ENCODE measurements around the gene AFF3.

Gene AFF3

GRCh38 chr2:99942561-99943347, 199.6 kb downstream of the AFF3 start:
- CTCF ChIA-PET: interaction anchor here (0.7 kb wide), 1 partner anchor 320 kb away, joined by 9 read pairs; no protein-coding TSS in a partner anchor
- POLR2A ChIA-PET: no interaction called here
- TF ChIP-seq LEF1 (IDR thresholded peaks at IDR 0.05; ENCODE audit: borderline replicate concordance) (no peak), BHLHE40 (IDR thresholded peaks at IDR 0.05; ENCODE audit: borderline replicate concordance) (no peak), ZNF384 (IDR thresholded peaks at IDR 0.05) (no peak), TARDBP (IDR thresholded peaks at IDR 0.05) (no peak), HDGF (IDR thresholded peaks at IDR 0.05; ENCODE audit: borderline replicate concordance) (no peak), ELF4 (IDR thresholded peaks at IDR 0.05) (no peak), L3MBTL2 (conservative IDR thresholded peaks at IDR 0.05) (no peak), SUZ12 (IDR thresholded peaks at IDR 0.05) (no peak)
- no peak for DNase-seq (ENCODE audit: extremely low spot score)

GRCh38 chr2:99940963-99941362, 201.4 kb downstream of the AFF3 start:
- no peak for DNase-seq (ENCODE audit: extremely low spot score)
- ChIA-PET CTCF (no interaction called here), POLR2A (no interaction called here)
- TF ChIP-seq CTBP1 (IDR thresholded peaks at IDR 0.05; ENCODE audit: borderline replicate concordance): no peak
- TF ChIP-seq TARDBP (IDR thresholded peaks at IDR 0.05): no peak
- TF ChIP-seq ARNT (IDR thresholded peaks at IDR 0.05): no peak
- no peak for TF ChIP-seq FOXA1 (IDR thresholded peaks at IDR 0.05)
- TF ChIP-seq PKNOX1 (IDR thresholded peaks at IDR 0.05): no peak
- no peak for TF ChIP-seq NFRKB (IDR thresholded peaks at IDR 0.05)
- TF ChIP-seq FOXM1 (IDR thresholded peaks at IDR 0.05; ENCODE audit: borderline replicate concordance): no peak
- TF ChIP-seq SUZ12 (IDR thresholded peaks at IDR 0.05): no peak
- no peak for TF ChIP-seq L3MBTL2 (conservative IDR thresholded peaks at IDR 0.05)
- TF ChIP-seq BHLHE40 (IDR thresholded peaks at IDR 0.05; ENCODE audit: borderline replicate concordance): no peak
- no peak for TF ChIP-seq ELF4 (IDR thresholded peaks at IDR 0.05)
- no peak for TF ChIP-seq HDGF (IDR thresholded peaks at IDR 0.05; ENCODE audit: borderline replicate concordance)
- no peak for TF ChIP-seq SP1 (IDR thresholded peaks at IDR 0.05)
- no peak for TF ChIP-seq FOXK2 (IDR thresholded peaks at IDR 0.05)
- TF ChIP-seq ZNF384 (IDR thresholded peaks at IDR 0.05): no peak
- no peak for TF ChIP-seq LEF1 (IDR thresholded peaks at IDR 0.05; ENCODE audit: borderline replicate concordance)

GRCh38 chr2:99939135-99939534, 203.3 kb downstream of the AFF3 start:
- DNase-seq (ENCODE audit: extremely low spot score): no peak
- TF ChIP-seq FOXK2 (IDR thresholded peaks at IDR 0.05) (no peak), NFRKB (IDR thresholded peaks at IDR 0.05) (no peak), ARNT (IDR thresholded peaks at IDR 0.05) (no peak), CTBP1 (IDR thresholded peaks at IDR 0.05; ENCODE audit: borderline replicate concordance) (no peak), PKNOX1 (IDR thresholded peaks at IDR 0.05) (no peak), LEF1 (IDR thresholded peaks at IDR 0.05; ENCODE audit: borderline replicate concordance) (no peak), SUZ12 (IDR thresholded peaks at IDR 0.05) (no peak), ELF4 (IDR thresholded peaks at IDR 0.05) (no peak), TARDBP (IDR thresholded peaks at IDR 0.05) (no peak), L3MBTL2 (conservative IDR thresholded peaks at IDR 0.05) (no peak), FOXM1 (IDR thresholded peaks at IDR 0.05; ENCODE audit: borderline replicate concordance) (no peak), BHLHE40 (IDR thresholded peaks at IDR 0.05; ENCODE audit: borderline replicate concordance) (no peak), HDGF (IDR thresholded peaks at IDR 0.05; ENCODE audit: borderline replicate concordance) (no peak), SP1 (IDR thresholded peaks at IDR 0.05) (no peak), FOXA1 (IDR thresholded peaks at IDR 0.05) (no peak), ZNF384 (IDR thresholded peaks at IDR 0.05) (no peak)
- POLR2A ChIA-PET: no interaction called here

GRCh38 chr2:99938250-99938649, 204.1 kb downstream of the AFF3 start:
- DNase-seq (ENCODE audit: extremely low spot score): no peak
- no peak for TF ChIP-seq PKNOX1 (IDR thresholded peaks at IDR 0.05)
- no peak for TF ChIP-seq CTBP1 (IDR thresholded peaks at IDR 0.05; ENCODE audit: borderline replicate concordance)
- TF ChIP-seq HDGF (IDR thresholded peaks at IDR 0.05; ENCODE audit: borderline replicate concordance): no peak
- no peak for TF ChIP-seq TARDBP (IDR thresholded peaks at IDR 0.05)
- no peak for TF ChIP-seq NFRKB (IDR thresholded peaks at IDR 0.05)
- TF ChIP-seq FOXA1 (IDR thresholded peaks at IDR 0.05): no peak
- no peak for TF ChIP-seq FOXK2 (IDR thresholded peaks at IDR 0.05)
- no peak for TF ChIP-seq ARNT (IDR thresholded peaks at IDR 0.05)
- TF ChIP-seq L3MBTL2 (conservative IDR thresholded peaks at IDR 0.05): no peak
- no peak for TF ChIP-seq FOXM1 (IDR thresholded peaks at IDR 0.05; ENCODE audit: borderline replicate concordance)
- TF ChIP-seq LEF1 (IDR thresholded peaks at IDR 0.05; ENCODE audit: borderline replicate concordance): no peak
- no peak for TF ChIP-seq BHLHE40 (IDR thresholded peaks at IDR 0.05; ENCODE audit: borderline replicate concordance)
- no peak for TF ChIP-seq SP1 (IDR thresholded peaks at IDR 0.05)
- TF ChIP-seq ELF4 (IDR thresholded peaks at IDR 0.05): no peak
- no peak for TF ChIP-seq SUZ12 (IDR thresholded peaks at IDR 0.05)
- no peak for TF ChIP-seq ZNF384 (IDR thresholded peaks at IDR 0.05)
- ChIA-PET CTCF (no interaction called here), POLR2A (no interaction called here)

More at GRCh38 chr2:99939135-99939534, 203.3 kb downstream of the AFF3 start:
- CTCF ChIA-PET: no interaction called here

- POLR2A ChIA-PET: no interaction called here
These were observed 206.3 kb downstream of the AFF3 start for GRCh38 chr2:99936065-99936464.

More at GRCh38 chr2:99936065-99936464, 206.3 kb downstream of the AFF3 start:
- no peak for DNase-seq (ENCODE audit: extremely low spot score)
- CTCF ChIA-PET: no interaction called here
- TF ChIP-seq FOXA1 (IDR thresholded peaks at IDR 0.05) (no peak), PKNOX1 (IDR thresholded peaks at IDR 0.05) (no peak), HDGF (IDR thresholded peaks at IDR 0.05; ENCODE audit: borderline replicate concordance) (no peak), LEF1 (IDR thresholded peaks at IDR 0.05; ENCODE audit: borderline replicate concordance) (no peak), NFRKB (IDR thresholded peaks at IDR 0.05) (no peak), FOXM1 (IDR thresholded peaks at IDR 0.05; ENCODE audit: borderline replicate concordance) (no peak)

Measured in HEK293T (cell line).